ENCODE data around the gene UBL5. TPM values are rescaled to one million over a fixed set of nuclear protein-coding genes. Genes with fewer than 3 reads are reported as not detected.

UBL5 gene
- total and polyA plus RNA-seq, 8 donors = 220 to 301 (median 243) TPM

DNA sequence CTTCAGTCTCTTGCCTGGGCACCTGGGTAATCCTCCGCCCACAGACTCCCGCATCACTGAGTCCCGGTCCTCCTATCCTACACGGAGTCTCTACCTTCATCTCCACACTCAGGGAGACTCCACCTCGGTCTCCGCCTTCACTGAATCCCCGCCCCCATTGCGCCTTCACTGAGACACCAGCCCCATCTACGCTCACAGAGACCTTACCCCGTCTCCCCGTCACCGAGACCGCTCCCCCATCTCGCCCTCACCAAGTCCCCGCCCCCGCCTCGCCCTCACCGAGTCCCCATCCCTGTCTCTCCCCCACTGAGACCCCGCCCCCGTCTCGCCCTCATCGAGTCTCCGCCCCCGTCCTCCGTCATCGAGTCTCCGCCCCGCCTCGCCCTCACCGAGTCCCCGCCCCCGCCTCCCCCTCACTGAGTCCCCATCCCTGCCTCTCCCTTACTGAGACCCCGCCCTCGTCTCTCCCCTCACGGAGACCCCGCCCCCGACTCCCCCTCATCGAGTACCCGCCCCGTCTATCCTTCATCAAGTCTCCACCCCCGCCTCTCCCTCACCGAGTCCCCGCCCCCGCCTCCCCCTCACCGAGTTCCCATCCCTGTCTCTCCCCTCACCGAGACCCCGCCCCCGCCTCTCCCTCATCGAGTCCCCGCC, 36.0 kb upstream of the UBL5 start:
- intact Hi-C loops (cut with DNase I) = loop anchor here in 1 of 2 donors (5.0 to 10.0 kb wide), 2 partner anchors 169 to 477 kb away; partner anchors contain the start of gene ZNF561
- peak; percentile 91 to 98 (median 98) for DNase-seq
- TF ChIP-seq, protein P1, sequence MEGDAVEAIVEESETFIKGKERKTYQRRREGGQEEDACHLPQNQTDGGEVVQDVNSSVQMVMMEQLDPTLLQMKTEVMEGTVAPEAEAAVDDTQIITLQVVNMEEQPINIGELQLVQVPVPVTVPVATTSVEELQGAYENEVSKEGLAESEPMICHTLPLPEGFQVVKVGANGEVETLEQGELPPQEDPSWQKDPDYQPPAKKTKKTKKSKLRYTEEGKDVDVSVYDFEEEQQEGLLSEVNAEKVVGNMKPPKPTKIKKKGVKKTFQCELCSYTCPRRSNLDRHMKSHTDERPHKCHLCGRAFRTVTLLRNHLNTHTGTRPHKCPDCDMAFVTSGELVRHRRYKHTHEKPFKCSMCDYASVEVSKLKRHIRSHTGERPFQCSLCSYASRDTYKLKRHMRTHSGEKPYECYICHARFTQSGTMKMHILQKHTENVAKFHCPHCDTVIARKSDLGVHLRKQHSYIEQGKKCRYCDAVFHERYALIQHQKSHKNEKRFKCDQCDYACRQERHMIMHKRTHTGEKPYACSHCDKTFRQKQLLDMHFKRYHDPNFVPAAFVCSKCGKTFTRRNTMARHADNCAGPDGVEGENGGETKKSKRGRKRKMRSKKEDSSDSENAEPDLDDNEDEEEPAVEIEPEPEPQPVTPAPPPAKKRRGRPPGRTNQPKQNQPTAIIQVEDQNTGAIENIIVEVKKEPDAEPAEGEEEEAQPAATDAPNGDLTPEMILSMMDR (IDR thresholded peaks at IDR 0.05) = no peak

DNA sequence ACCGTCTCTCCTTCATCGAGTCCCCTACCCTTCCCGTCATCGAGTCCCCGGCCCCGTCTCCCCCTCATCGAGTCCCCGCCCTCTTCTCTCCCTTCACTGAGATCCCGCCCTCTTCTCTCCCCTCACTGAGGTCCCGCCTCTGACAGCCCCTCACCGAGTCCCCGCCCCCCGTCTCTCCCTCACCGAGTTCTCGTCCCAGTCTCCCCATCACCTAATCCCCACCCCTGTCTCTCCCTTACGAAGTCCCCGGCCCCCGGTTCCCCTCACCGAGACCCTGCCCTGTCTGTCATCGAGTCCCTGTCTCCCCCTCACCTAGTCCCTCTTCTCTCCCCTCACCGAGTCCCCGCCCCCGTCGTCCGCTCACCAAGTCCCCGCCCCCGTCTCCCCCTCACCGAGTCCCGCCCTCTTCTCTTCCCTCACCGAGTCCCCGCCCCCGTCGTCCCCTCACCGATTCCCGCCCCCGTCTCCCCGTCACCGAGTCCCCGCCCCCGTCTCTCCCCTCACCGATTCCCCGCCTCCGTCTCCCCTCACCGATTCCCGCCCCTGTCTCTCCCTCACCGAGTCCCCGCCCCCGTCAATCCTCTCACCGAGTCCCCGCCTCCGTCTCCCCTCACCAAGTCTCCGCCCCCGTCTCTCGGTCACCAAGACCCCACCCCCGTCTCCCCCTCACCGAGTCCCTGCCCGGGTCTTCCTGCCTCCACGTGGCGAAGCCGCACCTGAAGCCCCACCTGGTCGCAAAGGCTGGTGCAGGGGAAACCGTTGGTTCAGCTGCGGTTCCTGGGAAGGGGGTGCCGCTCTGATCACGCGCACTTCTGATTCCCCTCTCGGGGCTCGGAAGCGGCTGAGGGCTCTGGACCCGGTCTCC, 35.3 kb upstream of the UBL5 start:
- DNase-seq = peak; percentile 94 to 98 (median 96)
- Histone ChIP-seq H3K4me1 (peaks cover 0 to 9% of the 10 kb centered on the region in 2 donors), H3K36me3 (no peaks in the 10 kb centered on the region), H3K9me3 (no peaks in the 10 kb centered on the region), H3K27ac (peak overlapping the region; percentile 78 to 80), H3K27me3 (no peaks in the 10 kb centered on the region), H3K4me3 (peak overlapping the region; percentile 46 to 67)
- intact Hi-C loops (cut with DNase I) = loop anchor here in 1 of 2 donors (5.0 to 10.0 kb wide), 2 partner anchors 170 to 478 kb away; partner anchors contain the start of gene ZNF561
- TF ChIP-seq, protein P1 (IDR thresholded peaks at IDR 0.05) = no peak
- peak; percentile 77 for ATAC-seq

More for the DNA sequence above, 36.0 kb upstream of the UBL5 start:
- Histone ChIP-seq H3K36me3 (no peaks in the 10 kb centered on the region), H3K27ac (peak overlapping the region; percentile 69 to 78), H3K4me1 (peaks cover 0 to 11% of the 10 kb centered on the region in 2 donors), H3K9me3 (no peaks in the 10 kb centered on the region), H3K4me3 (peak overlapping the region; percentile 28 to 67), H3K27me3 (no peaks in the 10 kb centered on the region)
- peak; percentile 77 for ATAC-seq

- intact Hi-C loops (cut with DNase I) = loop anchor here in 1 of 2 donors (5.0 to 10.0 kb wide), 2 partner anchors 171 to 478 kb away; partner anchors contain the start of gene ZNF561
- no peaks in the 10 kb centered on the region for H3K36me3 ChIP-seq
- H3K27me3 ChIP-seq = no peaks in the 10 kb centered on the region
- TF ChIP-seq, protein P1 (IDR thresholded peaks at IDR 0.05) = no peak
- peaks cover 0 to 9% of the 10 kb centered on the region in 2 donors for H3K4me1 ChIP-seq
- peak in 2 of 4 donors; percentile 49 to 90 for DNase-seq
- ATAC-seq = peak; percentile 32
- H3K9me3 ChIP-seq = no peaks in the 10 kb centered on the region
- H3K4me3 ChIP-seq = peak overlapping the region; percentile 46 to 67
- H3K27ac ChIP-seq = peak overlapping the region; percentile 68 to 80
These were observed 34.6 kb upstream of the UBL5 start for GRCh38 chr19:9793071-9793591.

GRCh38 chr19:9796113-9796773, 31.5 kb upstream of the UBL5 start:
- DNase-seq = peak in 3 of 4 donors; percentile 65 to 90 (median 76)
- Histone ChIP-seq H3K4me3 (no peak overlapping the region), H3K4me1 (peaks cover 0 to 9% of the 10 kb centered on the region in 2 donors), H3K36me3 (no peaks in the 10 kb centered on the region), H3K9me3 (no peaks in the 10 kb centered on the region), H3K27me3 (no peaks in the 10 kb centered on the region), H3K27ac (peak overlapping the region in 1 of 2 donors; percentile 64)
- peak; percentile 31 for ATAC-seq
- intact Hi-C loops (cut with DNase I) = loop anchor here in 1 of 2 donors (10.0 kb wide), 1 partner anchor 481 kb away; no protein-coding TSS in a partner anchor
- TF ChIP-seq, protein P1 (IDR thresholded peaks at IDR 0.05) = peak; percentile 63 to 78
